Skeletal muscle tissue (tissue), 4 donors: ENCODE measurements around the gene C10orf120. TPM values are rescaled to one million over a fixed set of nuclear protein-coding genes. Genes with fewer than 3 reads are reported as not detected.

Experiments used
- H3K27ac ChIP-seq: one replicate; pipeline ENCODE4 v1.7.0; 2013; ENCODE audit warnings: mild to moderate bottlenecking, low read depth, low read length, inconsistent platforms
- H3K27me3 ChIP-seq, 3 donors: one replicate each; pipeline ENCODE4 v1.7.0; 2013; ENCODE audit warnings: low read length in 3 of 3; ENCODE audit not compliant: control insufficient read depth in 3 of 3, insufficient read depth in 3 of 3
- H3K36me3 ChIP-seq, 3 donors: one replicate each; pipeline ENCODE4 v1.7.0; 2013; ENCODE audit warnings: low read length in 3 of 3; ENCODE audit not compliant: control insufficient read depth in 3 of 3, insufficient read depth in 3 of 3
- H3K4me1 ChIP-seq, 3 donors: one replicate each; pipeline ENCODE4 v1.7.0; 2013; ENCODE audit warnings: low read length in 3 of 3, mild to moderate bottlenecking in 3 of 3; ENCODE audit not compliant: control insufficient read depth in 3 of 3, insufficient read depth in 3 of 3
- H3K4me3 ChIP-seq, 3 donors: one replicate each; pipeline ENCODE4 v1.7.0; 2013; ENCODE audit warnings: low read length in 3 of 3
- H3K9ac ChIP-seq, 3 donors: one replicate each; pipeline ENCODE4 v1.7.0; 2013; ENCODE audit warnings: low read length in 3 of 3, mild to moderate bottlenecking in 3 of 3, moderate library complexity in 2 of 3, low read depth in 1 of 3
- H3K9me3 ChIP-seq, 3 donors: one replicate each; pipeline ENCODE4 v1.7.0; 2013; ENCODE audit warnings: low read length in 3 of 3; ENCODE audit not compliant: control insufficient read depth in 3 of 3
- total RNA-seq: library from RNA; depleted of rRNA; stranded (reverse); fragments of >200 nt; gene quantifications from one replicate; pipeline ENCODE4 v1.2.3, GENCODE V29; 2014
- donor health status: Osteomylitis.

Gene C10orf120
- total RNA-seq, 1 donor from 2014 or later: not detected

DNA sequence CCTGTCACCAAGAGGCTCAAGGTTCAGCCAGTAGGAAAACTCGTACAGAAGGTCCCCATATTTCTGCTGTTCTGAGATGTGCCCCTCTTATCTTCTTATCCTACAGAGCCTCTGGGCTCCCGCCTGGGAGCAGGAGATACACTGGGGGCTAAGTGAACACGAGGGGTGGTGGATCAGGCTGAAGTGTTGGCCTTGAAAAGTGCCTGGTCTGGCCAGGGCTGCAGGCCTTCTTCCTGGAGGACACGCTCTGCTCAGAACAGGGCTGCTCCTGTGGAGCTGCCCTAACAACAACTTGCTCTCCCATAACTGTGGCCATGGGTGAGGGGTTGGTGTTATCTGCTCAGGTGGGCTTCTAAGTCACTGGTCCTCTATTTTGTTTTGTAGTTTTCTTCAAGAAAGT, 33.7 kb downstream of the C10orf120 start:
- Histone ChIP-seq H3K9me3 (no peaks in the 10 kb centered on the region), H3K27ac (no peak overlapping the region), H3K27me3 (peaks cover 0 to 20% (median 6%) of the 10 kb centered on the region in 3 donors), H3K4me1 (no peaks in the 10 kb centered on the region), H3K9ac (no peak overlapping the region), H3K36me3 (no peaks in the 10 kb centered on the region), H3K4me3 (no peak overlapping the region)

DNA sequence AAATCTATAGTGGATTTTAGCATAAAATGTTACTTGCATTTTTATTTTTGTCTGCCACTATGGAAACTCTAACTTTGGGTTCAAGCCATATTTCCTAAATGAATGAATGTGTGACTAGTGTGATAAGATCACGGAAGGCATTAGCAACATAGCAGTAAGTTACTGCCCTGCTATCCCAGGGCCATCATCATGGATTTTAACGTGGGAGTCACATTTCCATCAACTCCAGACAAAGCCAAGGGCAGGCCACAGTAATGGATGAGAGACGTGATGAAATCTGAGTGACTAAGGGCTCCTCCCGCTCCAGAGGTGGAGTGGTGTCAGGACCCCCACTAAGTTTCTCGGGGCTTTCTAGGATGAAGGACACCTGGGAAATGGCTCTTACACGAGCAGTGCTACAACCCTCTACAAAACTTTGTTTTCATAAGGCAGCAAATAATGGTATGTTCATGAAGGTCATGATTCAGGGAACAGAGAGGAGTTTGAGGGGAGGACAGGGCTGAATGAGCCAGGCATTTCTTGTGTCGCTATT, 34.3 kb downstream of the C10orf120 start:
- H3K4me3 ChIP-seq: no peak overlapping the region
- H3K4me1 ChIP-seq: no peaks in the 10 kb centered on the region
- no peak overlapping the region for H3K9ac ChIP-seq

DNA sequence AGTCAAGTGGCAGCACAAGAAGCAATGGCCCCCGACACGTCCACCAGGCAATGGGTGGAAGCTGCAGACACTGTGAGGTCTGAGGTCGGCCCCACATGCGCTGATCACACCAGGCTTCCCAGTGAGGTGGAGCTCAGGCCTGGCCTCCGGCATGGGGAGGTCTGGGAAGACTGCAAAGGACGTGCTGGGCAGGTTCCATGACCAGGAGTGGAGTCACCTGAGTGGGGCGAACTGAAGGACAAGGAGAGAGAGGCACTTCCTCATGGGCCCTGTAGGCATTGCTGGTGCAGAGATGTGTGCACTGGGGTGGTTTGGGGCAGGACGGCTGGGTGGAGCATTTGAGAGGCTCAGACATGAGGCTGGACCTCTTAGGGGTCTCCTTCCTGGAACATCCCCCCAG, 35.1 kb downstream of the C10orf120 start:
- Histone ChIP-seq H3K27me3 (peaks cover 0 to 20% (median 6%) of the 10 kb centered on the region in 3 donors), H3K4me1 (no peaks in the 10 kb centered on the region), H3K36me3 (no peaks in the 10 kb centered on the region), H3K4me3 (no peak overlapping the region), H3K27ac (no peak overlapping the region), H3K9me3 (no peaks in the 10 kb centered on the region), H3K9ac (no peak overlapping the region)

More for the DNA sequence above, 34.3 kb downstream of the C10orf120 start:
- Histone ChIP-seq H3K36me3 (no peaks in the 10 kb centered on the region), H3K9me3 (no peaks in the 10 kb centered on the region), H3K27me3 (peaks cover 0 to 20% (median 6%) of the 10 kb centered on the region in 3 donors), H3K27ac (no peak overlapping the region)

DNA sequence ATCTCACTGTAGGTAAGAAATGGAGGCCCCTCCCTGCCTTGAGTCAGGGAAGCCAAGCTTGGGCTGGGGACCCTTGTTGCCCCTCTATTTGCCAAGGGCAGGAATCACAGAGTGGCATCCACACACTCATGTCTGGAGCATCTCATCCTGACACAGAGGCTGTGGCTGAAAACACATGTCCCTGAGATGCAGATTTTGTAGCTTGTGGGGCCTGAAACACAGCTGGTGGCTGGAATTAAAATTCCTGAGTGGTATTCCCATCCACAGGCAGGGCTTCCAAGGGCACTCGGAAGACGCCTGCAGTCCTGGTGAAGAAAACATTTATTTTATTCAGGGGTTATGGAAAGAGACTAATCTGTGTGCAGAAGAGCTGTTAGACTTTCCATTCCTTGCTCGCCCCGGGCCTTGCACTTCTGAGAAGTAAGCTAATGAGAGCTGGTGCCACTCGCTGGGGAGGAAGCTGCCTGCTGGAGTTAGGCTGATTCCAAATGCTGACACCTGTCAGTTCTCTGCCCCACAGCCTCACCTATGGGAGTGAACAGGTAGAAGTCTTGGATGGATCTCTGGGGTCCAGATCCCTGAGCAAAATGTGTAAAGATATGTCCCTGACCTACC, 36.0 kb downstream of the C10orf120 start:
- H3K27me3 ChIP-seq: peaks cover 0 to 20% (median 6%) of the 10 kb centered on the region in 3 donors
- H3K4me1 ChIP-seq: no peaks in the 10 kb centered on the region
- no peaks in the 10 kb centered on the region for H3K9me3 ChIP-seq
- H3K9ac ChIP-seq: no peak overlapping the region
- no peak overlapping the region for H3K4me3 ChIP-seq
- no peak overlapping the region for H3K27ac ChIP-seq
- no peaks in the 10 kb centered on the region for H3K36me3 ChIP-seq

DNA sequence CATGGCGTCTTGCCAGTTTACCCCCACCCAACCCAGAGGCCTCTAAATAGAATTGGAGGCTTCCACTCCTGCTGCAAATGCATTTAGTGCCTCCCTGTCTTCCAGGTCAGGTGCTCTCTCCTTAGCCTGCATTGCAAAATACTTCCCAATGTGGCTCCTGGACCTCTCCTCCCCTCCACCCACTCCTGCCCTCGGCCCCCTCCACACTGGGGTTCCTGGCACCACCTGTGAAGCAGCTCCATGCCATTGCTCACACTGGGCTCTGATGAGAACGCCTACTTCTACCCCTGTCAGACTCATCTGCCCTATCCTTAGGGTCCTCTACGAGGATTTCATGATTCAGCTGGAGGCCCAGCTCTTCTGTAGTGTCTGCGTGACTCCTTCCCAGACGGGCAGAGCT, 37.4 kb downstream of the C10orf120 start:
- no peak overlapping the region for H3K4me3 ChIP-seq
- H3K9me3 ChIP-seq: no peaks in the 10 kb centered on the region
- H3K36me3 ChIP-seq: no peaks in the 10 kb centered on the region
- peaks cover 0 to 20% (median 6%) of the 10 kb centered on the region in 3 donors for H3K27me3 ChIP-seq
- H3K9ac ChIP-seq: no peak overlapping the region
- H3K27ac ChIP-seq: no peak overlapping the region
- H3K4me1 ChIP-seq: no peaks in the 10 kb centered on the region

DNA sequence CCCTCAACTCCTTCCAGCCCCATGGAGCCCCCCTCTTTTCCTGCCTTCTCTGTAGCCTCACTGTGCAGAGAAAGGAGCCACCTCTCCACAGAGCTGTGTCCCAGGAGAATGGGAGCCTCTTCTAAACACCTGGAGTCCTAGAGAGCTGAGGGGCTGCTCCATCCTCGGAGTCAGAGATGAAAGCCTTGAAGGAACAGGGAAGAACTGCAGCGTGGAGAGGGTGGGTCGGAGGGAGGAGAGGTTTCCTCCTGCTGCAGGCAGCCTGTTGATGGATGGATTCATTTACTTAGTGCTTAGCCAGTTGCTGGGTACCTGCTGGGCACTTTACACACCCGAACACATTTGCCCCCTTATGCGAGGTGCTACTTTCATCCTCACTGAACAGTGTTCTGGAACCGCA, 39.0 kb downstream of the C10orf120 start:
- no peaks in the 10 kb centered on the region for H3K9me3 ChIP-seq
- H3K27ac ChIP-seq: no peak overlapping the region
- H3K27me3 ChIP-seq: peaks cover 0 to 15% (median 6%) of the 10 kb centered on the region in 3 donors
- no peaks in the 10 kb centered on the region for H3K4me1 ChIP-seq
- H3K4me3 ChIP-seq: no peak overlapping the region
- no peaks in the 10 kb centered on the region for H3K36me3 ChIP-seq
- H3K9ac ChIP-seq: no peak overlapping the region

DNA sequence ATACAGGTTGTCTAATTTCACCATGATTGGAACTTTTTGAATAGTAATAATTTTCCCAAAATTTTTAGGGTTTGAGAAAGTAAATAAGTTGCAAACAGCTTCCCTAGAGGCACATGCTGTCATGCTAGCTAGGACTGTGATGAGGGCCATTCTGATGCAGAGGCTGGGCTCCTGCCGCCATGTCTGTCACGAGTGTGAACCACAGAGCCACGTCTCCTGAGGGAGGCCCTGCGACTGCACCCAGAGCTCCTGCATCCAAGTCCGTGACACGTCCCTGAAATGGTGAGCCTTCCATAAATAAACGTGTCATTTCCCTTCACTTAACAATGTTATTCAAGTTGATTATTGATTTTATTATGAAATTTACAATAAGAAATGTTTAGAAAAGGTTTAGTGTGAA, 40.0 kb downstream of the C10orf120 start:
- no peaks in the 10 kb centered on the region for H3K4me1 ChIP-seq
- no peaks in the 10 kb centered on the region for H3K9me3 ChIP-seq
- H3K36me3 ChIP-seq: no peaks in the 10 kb centered on the region
- peaks cover 0 to 8% (median 7%) of the 10 kb centered on the region in 3 donors for H3K27me3 ChIP-seq
- H3K27ac ChIP-seq: no peak overlapping the region
- H3K9ac ChIP-seq: no peak overlapping the region
- no peak overlapping the region for H3K4me3 ChIP-seq

DNA sequence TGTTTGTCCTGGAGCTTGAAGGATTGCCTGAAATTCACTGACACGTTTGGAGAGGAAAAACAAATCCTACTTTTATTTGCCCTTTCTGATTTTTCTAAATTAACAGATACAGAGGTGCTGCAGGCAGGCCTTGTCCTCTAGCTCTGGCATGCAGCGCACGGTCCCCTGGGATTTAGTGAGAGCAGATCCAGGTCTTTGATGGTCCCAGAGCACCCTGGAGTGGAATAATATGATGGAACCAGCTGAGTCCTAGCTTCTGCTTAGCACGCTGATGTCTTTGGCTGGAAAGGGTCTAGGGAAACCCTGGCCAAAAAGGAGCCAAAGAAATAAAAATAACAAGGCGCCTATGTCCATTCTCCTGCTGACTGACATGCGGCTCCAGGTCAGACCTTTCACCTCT, 40.5 kb downstream of the C10orf120 start:
- Histone ChIP-seq H3K27me3 (peaks cover 0 to 5% (median 4%) of the 10 kb centered on the region in 3 donors), H3K36me3 (no peaks in the 10 kb centered on the region), H3K4me3 (no peak overlapping the region), H3K9ac (no peak overlapping the region), H3K9me3 (no peaks in the 10 kb centered on the region), H3K27ac (no peak overlapping the region), H3K4me1 (no peaks in the 10 kb centered on the region)

DNA sequence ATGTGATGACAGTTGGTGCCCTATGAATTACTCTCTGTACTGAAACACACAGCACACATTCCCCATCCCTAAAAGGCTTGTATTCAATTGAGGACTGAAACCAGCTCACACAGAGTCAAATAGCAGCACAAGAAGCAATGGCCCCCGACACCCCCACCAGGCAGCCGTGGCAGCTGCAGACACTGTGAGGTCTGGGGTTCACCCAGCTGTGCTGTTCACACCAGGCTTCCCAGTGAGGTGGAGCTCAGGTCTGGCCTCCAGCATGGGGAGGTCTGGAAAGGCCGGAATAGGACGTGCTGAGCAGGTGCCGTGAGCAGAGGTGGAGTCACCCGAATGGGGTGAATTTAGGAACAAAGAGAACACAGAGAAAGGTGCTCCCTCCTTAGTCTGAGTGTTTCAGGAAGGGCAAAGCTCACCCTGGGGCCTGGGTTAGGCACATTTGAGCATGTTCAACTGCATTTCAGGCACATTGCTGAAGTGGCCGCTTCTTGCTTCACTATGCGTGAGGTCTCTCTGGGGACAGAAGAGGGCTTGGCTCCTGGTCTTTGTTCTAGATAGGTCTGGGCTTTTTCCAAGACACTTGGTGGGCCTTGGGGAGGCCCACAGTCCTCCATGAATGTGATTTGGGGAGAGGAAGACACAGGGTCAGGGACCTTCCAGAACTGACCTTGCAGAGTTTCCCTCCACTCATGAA, 41.1 kb downstream of the C10orf120 start:
- H3K27ac ChIP-seq: no peak overlapping the region
- H3K9me3 ChIP-seq: no peaks in the 10 kb centered on the region
- H3K36me3 ChIP-seq: no peaks in the 10 kb centered on the region
- H3K4me1 ChIP-seq: no peaks in the 10 kb centered on the region
- no peak overlapping the region for H3K4me3 ChIP-seq
- no peak overlapping the region for H3K9ac ChIP-seq
- peaks cover 0 to 4% (median 3%) of the 10 kb centered on the region in 3 donors for H3K27me3 ChIP-seq

DNA sequence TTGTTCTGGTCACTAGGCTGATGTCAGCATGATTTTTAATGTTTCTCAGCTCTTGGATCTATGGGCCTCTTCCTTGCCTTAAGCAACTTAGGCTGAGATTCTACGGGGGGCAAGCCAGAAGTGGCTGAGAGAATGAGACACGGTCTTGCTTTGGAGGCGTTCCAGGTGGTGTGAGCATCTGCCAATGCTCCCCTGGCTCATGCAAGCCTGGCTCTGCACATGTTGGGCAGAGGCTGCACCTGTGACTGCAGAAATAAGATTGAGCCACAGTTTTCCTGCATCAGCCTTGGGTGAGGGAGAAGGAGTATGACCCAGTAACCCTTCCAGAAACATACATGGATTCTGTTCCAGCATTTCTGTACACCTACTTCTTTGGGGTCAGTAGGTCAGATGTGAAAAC, 41.9 kb downstream of the C10orf120 start:
- Histone ChIP-seq H3K9ac (no peak overlapping the region), H3K27me3 (peaks cover 0 to 4% (median 2%) of the 10 kb centered on the region in 3 donors), H3K9me3 (no peaks in the 10 kb centered on the region), H3K4me1 (no peaks in the 10 kb centered on the region), H3K27ac (no peak overlapping the region), H3K4me3 (no peak overlapping the region), H3K36me3 (no peaks in the 10 kb centered on the region)
